K562 (cell line): ENCODE results near the gene SPATC1L. TPM values are rescaled to one million over a fixed set of nuclear protein-coding genes. Genes with fewer than 3 reads are reported as not detected.

Source experiments
- ATAC-seq: fragments of 200-7000 bp; cut with Tn5 transposase; 3 replicates; pipeline ENCODE4 v1.9.1; 2020; ENCODE audit warnings: moderate library complexity
- BruUV-seq: library from RNA; stranded (reverse); fragments of 400-500 nt; replicated peaks from 2 replicates; lab custom pipeline; 2021; lab: Mats Ljungman, UMichigan
- CTCF ChIA-PET: fragments of 300-600 bp; formaldehyde crosslinking; extraction: SDS; loops from one replicate; lab custom pipeline; 2021; ENCODE audit warnings: low intra/inter-chr PET ratio; lab: Yijun Ruan, JAX
- POLR2A ChIA-PET: fragments of 300-600, 350-650 bp; sonication (Branson Sonifier 250); formaldehyde crosslinking; extraction: SDS; loops from one replicate; lab custom pipeline; 2021; ENCODE audit warnings: antibody characterized with exemption, inconsistent platforms; lab: Yijun Ruan, JAX
- DNase-seq, 4 experiments: peaks; one replicate each; pipeline versions ENCODE4 v3.0.0 to v3.0.0-alpha.2; 2011 to 2018; ENCODE audit warnings: low spot score in 3 of 4, mixed read lengths in 3 of 4; ENCODE audit errors: extremely low read depth in 1 of 4
- FAIRE-seq: peaks from 2 replicates; lab custom pipeline; 2011; peaks lifted over from hg19 to GRCh38; lab: Jason Lieb, UNC
- H2AFZ ChIP-seq: 2 replicates; pipeline ENCODE4 v1.6.0; 2011; ENCODE audit warnings: low read depth, low read length, control low read depth, inconsistent platforms
- H3K27ac ChIP-seq: fragments of 200-600 bp; 3 replicates; pipeline ENCODE4 v1.8.0; 2011; ENCODE audit warnings: low read depth, mild to moderate bottlenecking, control low read depth, inconsistent platforms, low read length, moderate library complexity, mixed read lengths; ENCODE audit errors: extremely low read depth
- H3K27me3 ChIP-seq, 2 experiments: fragments of 300-600 bp in 1 of 2; 2 replicates in 1 of 2; 3 replicates in 1 of 2; pipeline versions ENCODE4 v1.6.0 to v1.8.0; 2011; ENCODE audit warnings: inconsistent platforms in 2 of 2, low read length in 2 of 2, mild to moderate bottlenecking in 1 of 2, mixed read lengths in 1 of 2, moderate library complexity in 1 of 2; ENCODE audit not compliant: control insufficient read depth in 2 of 2, insufficient read depth in 2 of 2
- H3K36me3 ChIP-seq: fragments of 300-600 bp; 3 replicates; pipeline ENCODE4 v1.8.0; 2011; ENCODE audit warnings: mild to moderate bottlenecking, low read length, inconsistent platforms; ENCODE audit not compliant: control insufficient read depth, insufficient read depth
- H3K4me1 ChIP-seq, 2 experiments: fragments of 200-600 bp in 1 of 2; replicated peaks in 1 of 2; 2 replicates in 1 of 2; 3 replicates in 1 of 2; pipeline versions ENCODE4 v1.5.1 to v1.8.0; 2011; ENCODE audit warnings: inconsistent platforms in 2 of 2, low read length in 2 of 2, mild to moderate bottlenecking in 1 of 2, mixed read lengths in 1 of 2, moderate library complexity in 1 of 2; ENCODE audit not compliant: control insufficient read depth in 2 of 2, insufficient read depth in 2 of 2
- H3K4me2 ChIP-seq: 2 replicates; pipeline ENCODE4 v1.6.1; 2011; ENCODE audit warnings: low read length, control low read depth, inconsistent platforms, mixed read lengths; ENCODE audit not compliant: insufficient read depth
- H3K4me3 ChIP-seq: fragments of 200-600 bp; sonication (generic), shearing (Covaris generic); 2 replicates; pipeline ENCODE4 v1.5.1; 2016; ENCODE audit warnings: control low read depth, inconsistent platforms
- H3K79me2 ChIP-seq: fragments of 200-600 bp; 3 replicates; pipeline ENCODE4 v1.8.0; 2011; ENCODE audit warnings: low read length, inconsistent platforms; ENCODE audit not compliant: control insufficient read depth, insufficient read depth
- H3K9ac ChIP-seq, 2 experiments: 2 replicates each; pipeline versions ENCODE4 v1.6.0 to v1.6.1; 2011; ENCODE audit warnings: low read depth in 2 of 2, low read length in 2 of 2, control low read depth in 1 of 2, inconsistent platforms in 1 of 2, mild to moderate bottlenecking in 1 of 2, mixed read lengths in 1 of 2; ENCODE audit not compliant: insufficient read depth in 1 of 2
- H3K9me1 ChIP-seq: one replicate; pipeline ENCODE4 v1.6.0; 2011; ENCODE audit warnings: inconsistent platforms, mild to moderate bottlenecking, low read length, moderate library complexity; ENCODE audit not compliant: control insufficient read depth, insufficient read depth
- H3K9me3 ChIP-seq: replicated peaks from 2 replicates; pipeline ENCODE4 v1.5.1; 2011; ENCODE audit warnings: low read depth, low read length, inconsistent platforms; ENCODE audit not compliant: control insufficient read depth, insufficient read depth
- H4K20me1 ChIP-seq: replicated peaks from 2 replicates; pipeline ENCODE4 v1.6.1; 2011; ENCODE audit warnings: low read length, inconsistent platforms, mixed read lengths; ENCODE audit not compliant: control insufficient read depth, insufficient read depth
- ELF4 ChIP-seq: fragments of 450-650 bp; formaldehyde crosslinking; IDR thresholded peaks from 2 replicates; pipeline ENCODE4 v1.4.0; 2022; ENCODE audit warnings: missing genetic modification characterization
- ZNF239 ChIP-seq: fragments of 250-450 bp; sonication (Bioruptor Pico); IDR thresholded peaks from 2 replicates; pipeline ENCODE4 v1.4.0; 2020; ENCODE audit warnings: mild to moderate bottlenecking
- ZNF277 ChIP-seq: fragments of 250-450 bp; sonication (Bioruptor Pico); IDR thresholded peaks from 2 replicates; pipeline ENCODE4 v1.8.0; 2022; ENCODE audit warnings: inconsistent platforms, mild to moderate bottlenecking, moderate library complexity, borderline replicate concordance
- WGBS: fragments of 100-300 bp; shearing (Covaris generic); methylation state at CpG from one replicate; pipeline ENCODE4 v1.1.6; 2016; ENCODE audit warnings: low coverage, mixed read lengths; ENCODE audit not compliant: insufficient coverage; ENCODE audit errors: missing lambda C conversion rate; 5-methylcytosine and 5-hydroxymethylcytosine counted together
- in situ Hi-C: fragments of 300-500 bp; cut with MboI; formaldehyde crosslinking; loops from 4 replicates; pipeline ENCODE4 v1.15.0; 2018; ENCODE audit warnings: inconsistent platforms, mixed read lengths
- intact Hi-C: fragments of 100-400 bp; cut with micrococcal nuclease; formaldehyde crosslinking; loops from 2 replicates; pipeline ENCODE4 v1.14.2; 2022
- polyA plus RNA-seq, 8 experiments: library from polyadenylated mRNA; depleted of rRNA in 4 of 8; stranded (reverse) in 5 of 8; unstranded in 3 of 8; fragments of >200 nt; fragmentation: Nextera tagmentation in 2 of 8; fragmentation: Illumina TruSeq in 1 of 8; extraction: Ambion mirVana in 2 of 8; extraction: Trizol in 1 of 8; gene quantifications; 2 replicates each; pipeline versions ENCODE4 v1.2.1 to v1.2.3, GENCODE V29; 2011 to 2014; ENCODE audit warnings: inconsistent platforms in 1 of 8, missing spikeins in 1 of 8
- total RNA-seq, 7 experiments: library from RNA; depleted of rRNA in 6 of 7; stranded (reverse); fragments of >200 nt in 6 of 7; fragmentation: Illumina TruSeq in 2 of 7; extraction: Trizol in 2 of 7; gene quantifications; 2 replicates each; pipeline versions ENCODE4 v1.2.1 to v1.2.3, GENCODE V29; 2011 to 2021; ENCODE audit warnings: low replicate concordance in 1 of 7
- TF ChIP-seq, protein P1 (sequence below), 2 experiments: fragments of 450-650 bp; IDR thresholded peaks; 2 replicates each; pipeline ENCODE4 v1.6.1; 2016; ENCODE audit warnings: mild to moderate bottlenecking in 2 of 2, borderline replicate concordance in 1 of 2, low read depth in 1 of 2, moderate library complexity in 1 of 2

Gene SPATC1L
- total and polyA plus RNA-seq, 9 of the 15 experiments (the other 6 are each of a cell fraction or from before 2014, with no cell fraction given), result 0.14 to 121 (median 34.0) TPM; not detected in 1

- in situ Hi-C loops (no loop called here), intact Hi-C loops (no loop called here)
- Histone ChIP-seq H4K20me1 (no peaks in the 10 kb centered on the region), H3K27me3 (no peaks in the 10 kb centered on the region), H3K9me1 (no peaks in the 10 kb centered on the region), H3K4me1 (peaks cover 0 to 7% of the 10 kb centered on the region in 2 experiments; a peak in 3 of 5 replicates), H3K27ac (no peak overlapping the region), H3K4me3 (no peak overlapping the region), H3K9me3 (no peaks in the 10 kb centered on the region), H3K79me2 (no peaks in the 10 kb centered on the region), H3K9ac (no peak overlapping the region), H3K36me3 (peaks cover 93% of the 10 kb centered on the region), H3K4me2 (no peak overlapping the region), H2AFZ (no peak overlapping the region)
- BruUV-seq, result no TSS peak
- WGBS, result 93% methylated on average over 18 of the region's 20 CpGs
- no peak for TF ChIP-seq ZNF277 (CRISPR knock-in tag)
- TF ChIP-seq ELF4 (CRISPR knock-in tag), result no peak
- TF ChIP-seq, protein P1, sequence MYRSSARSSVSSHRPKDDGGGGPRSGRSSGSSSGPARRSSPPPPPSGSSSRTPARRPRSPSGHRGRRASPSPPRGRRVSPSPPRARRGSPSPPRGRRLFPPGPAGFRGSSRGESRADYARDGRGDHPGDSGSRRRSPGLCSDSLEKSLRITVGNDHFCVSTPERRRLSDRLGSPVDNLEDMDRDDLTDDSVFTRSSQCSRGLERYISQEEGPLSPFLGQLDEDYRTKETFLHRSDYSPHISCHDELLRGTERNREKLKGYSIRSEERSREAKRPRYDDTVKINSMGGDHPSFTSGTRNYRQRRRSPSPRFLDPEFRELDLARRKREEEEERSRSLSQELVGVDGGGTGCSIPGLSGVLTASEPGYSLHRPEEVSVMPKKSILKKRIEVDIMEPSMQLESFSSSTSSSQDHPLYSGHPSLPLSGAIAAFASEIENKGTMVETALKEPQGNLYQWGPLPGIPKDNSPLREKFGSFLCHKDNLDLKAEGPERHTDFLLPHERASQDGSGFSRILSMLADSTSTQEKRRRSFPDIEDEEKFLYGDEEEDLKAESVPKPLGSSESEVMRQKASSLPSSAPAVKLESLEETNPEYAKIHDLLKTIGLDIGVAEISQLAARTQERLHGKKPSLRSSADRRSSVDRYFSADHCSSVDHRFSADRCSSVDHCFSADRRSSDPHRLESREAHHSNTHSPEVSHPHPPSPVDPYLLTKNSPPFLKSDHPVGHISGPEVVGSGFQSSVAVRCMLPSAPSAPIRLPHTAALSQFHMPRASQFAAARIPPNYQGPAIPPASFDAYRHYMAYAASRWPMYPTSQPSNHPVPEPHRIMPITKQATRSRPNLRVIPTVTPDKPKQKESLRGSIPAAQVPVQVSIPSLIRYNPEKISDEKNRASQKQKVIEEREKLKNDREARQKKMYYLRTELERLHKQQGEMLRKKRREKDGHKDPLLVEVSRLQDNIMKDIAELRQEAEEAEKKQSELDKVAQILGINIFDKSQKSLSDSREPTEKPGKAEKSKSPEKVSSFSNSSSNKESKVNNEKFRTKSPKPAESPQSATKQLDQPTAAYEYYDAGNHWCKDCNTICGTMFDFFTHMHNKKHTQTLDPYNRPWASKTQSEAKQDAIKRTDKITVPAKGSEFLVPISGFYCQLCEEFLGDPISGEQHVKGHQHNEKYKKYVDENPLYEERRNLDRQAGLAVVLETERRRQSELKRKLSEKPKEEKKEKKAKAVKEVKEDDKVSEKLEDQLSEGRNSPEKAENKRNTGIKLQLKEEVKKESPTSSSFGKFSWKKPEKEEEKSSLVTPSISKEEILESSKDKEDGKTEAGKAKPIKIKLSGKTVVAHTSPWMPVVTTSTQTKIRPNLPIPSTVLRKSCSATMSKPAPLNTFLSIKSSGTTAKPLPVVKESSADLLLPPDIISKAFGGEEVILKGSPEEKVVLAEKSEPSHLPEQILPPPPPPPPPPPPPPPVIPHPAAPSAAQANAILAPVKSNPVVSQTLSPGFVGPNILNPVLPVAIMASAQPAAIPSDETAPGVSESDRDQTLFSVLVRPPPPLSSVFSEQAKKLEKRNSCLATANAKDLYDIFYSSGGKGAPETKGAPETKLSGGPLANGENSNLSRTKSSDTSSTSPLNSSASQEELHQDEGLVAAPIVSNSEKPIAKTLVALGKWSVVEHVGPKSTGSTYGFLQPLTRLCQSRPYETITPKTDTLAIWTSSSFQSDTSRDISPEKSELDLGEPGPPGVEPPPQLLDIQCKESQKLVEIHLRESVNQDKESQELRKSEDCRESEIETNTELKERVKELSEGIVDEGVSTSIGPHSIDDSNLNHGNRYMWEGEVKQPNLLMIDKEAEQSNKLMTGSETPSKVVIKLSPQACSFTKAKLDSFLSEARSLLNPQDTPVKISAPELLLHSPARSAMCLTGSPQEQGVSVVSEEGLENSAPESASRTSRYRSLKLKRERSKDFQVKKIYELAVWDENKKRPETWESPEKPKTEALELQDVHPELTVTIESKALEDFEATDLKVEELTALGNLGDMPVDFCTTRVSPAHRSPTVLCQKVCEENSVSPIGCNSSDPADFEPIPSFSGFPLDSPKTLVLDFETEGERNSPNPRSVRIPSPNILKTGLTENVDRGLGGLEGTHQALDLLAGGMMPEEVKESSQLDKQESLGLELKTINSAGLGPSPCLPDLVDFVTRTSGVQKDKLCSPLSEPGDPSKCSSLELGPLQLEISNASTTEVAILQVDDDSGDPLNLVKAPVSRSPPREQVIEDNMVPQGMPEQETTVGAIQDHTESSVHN (IDR thresholded peaks at IDR 0.05; ENCODE audit: borderline replicate concordance in 1 of 2, low read depth in 1 of 2), result no peak
- TF ChIP-seq ZNF239, result no peak
- ATAC-seq, result no peak
- ChIA-PET CTCF (no interaction called here), POLR2A (interaction anchor here (1.1 kb wide), 1 partner anchor 248 kb away, joined by 3 read pairs; no protein-coding TSS in a partner anchor)
- no peak for FAIRE-seq
- no peak for DNase-seq
Measured at GRCh38 chr21:46196733-46197132, 12.5 kb upstream of the SPATC1L start.
